ENCODE measurements around the gene GID8. TPM values are rescaled to one million over a fixed set of nuclear protein-coding genes. Genes with fewer than 3 reads are reported as not detected.

The GID8 gene
- total and polyA plus RNA-seq, 2 donors (not counting 1 experiment from before 2014, with no cell fraction given): 12.4 to 47.4 TPM

DNA sequence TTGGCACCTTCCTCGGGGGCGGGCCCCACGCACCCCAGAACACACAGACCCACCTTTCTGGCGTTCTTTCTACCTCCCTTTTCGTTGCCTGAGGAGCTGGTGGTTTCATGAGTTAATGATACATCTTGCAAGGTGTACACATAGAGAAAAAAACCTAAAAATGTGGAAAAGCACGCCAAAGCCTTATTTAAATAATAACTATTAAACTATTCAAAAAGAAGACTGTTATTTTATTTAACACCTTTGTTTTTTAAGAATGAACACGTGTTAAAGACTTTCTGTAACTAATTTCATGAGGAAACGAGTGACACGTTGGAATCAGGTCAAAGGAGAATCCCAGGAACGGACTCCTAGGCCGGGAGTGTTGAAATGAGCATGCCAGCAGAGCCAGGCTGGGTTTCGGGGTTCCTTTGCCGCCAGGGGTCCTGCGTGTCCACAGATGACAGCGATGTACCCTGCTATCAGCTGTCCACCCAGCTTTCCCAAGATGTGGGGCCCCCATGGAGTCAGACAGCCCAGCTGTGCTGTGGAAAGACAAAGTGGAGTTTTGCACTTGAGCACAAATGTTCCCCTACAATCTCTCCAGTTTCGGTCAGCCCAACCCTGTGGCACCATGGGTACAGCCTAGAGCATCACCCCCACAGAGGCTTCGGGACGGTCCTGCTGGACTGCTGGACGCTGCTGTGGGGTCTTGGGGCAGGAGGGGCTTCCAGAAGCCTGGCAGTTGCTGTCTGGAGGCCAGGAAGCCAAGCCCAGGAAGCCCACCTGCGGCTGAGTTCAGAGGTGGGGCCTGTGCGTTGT is 30.6 kb downstream of the GID8 start:
- DNase-seq: no peak
- TF ChIP-seq CTCF (IDR thresholded peaks at IDR 0.05) (no peak), EZH2 (IDR thresholded peaks at IDR 0.05; ENCODE audit: borderline replicate concordance, insufficient read depth, low read depth, low read length, poor library complexity, severe bottlenecking) (no peak)
- no peaks in the 10 kb centered on the region for H3K79me2 ChIP-seq (ENCODE audit: control insufficient read depth, insufficient read depth, low read length)
- H3K36me3 ChIP-seq (replicated peaks in 1 of 2; ENCODE audit: control extremely low read depth in 1 of 2, control insufficient read depth in 1 of 2, extremely low read depth in 1 of 2, insufficient read depth in 2 of 2, low read length in 1 of 2): peaks cover 0 to 19% of the 10 kb centered on the region in 2 experiments
- no peak overlapping the region for H3K4me3 ChIP-seq (ENCODE audit: control extremely low read depth in 1 of 5, extremely low read depth in 1 of 5, insufficient read depth in 1 of 5, low read depth in 2 of 5, low read length in 4 of 5)
- peaks cover 9% of the 10 kb centered on the region for H4K20me1 ChIP-seq (ENCODE audit: control insufficient read depth, insufficient read depth, low read length, poor library complexity, severe bottlenecking)
- H3K27me3 Mint-ChIP-seq: peaks cover 18% of the 10 kb centered on the region
- no peak overlapping the region for H2AFZ ChIP-seq (ENCODE audit: insufficient read depth, low read depth, low read length, poor library complexity, severe bottlenecking)
- 84% methylated on average over 8 of the region's 21 CpGs for WGBS (ENCODE audit: insufficient coverage)
- no peak overlapping the region for H3K27ac Mint-ChIP-seq
- intact Hi-C loops (cut with micrococcal nuclease): no loop called here
- H3K27ac ChIP-seq (ENCODE audit: low read length in 2 of 2): no peak overlapping the region
- peaks cover 0 to 29% (median 13%) of the 10 kb centered on the region in 4 experiments for H3K27me3 ChIP-seq (replicated peaks in 1 of 4; ENCODE audit: control extremely low read depth in 1 of 4, control insufficient read depth in 3 of 4, insufficient read depth in 4 of 4, low read length in 3 of 4)
- CTCF ChIA-PET: interaction anchor here (1.0 to 3.9 kb wide), 5 partner anchors 12 to 40 kb away, joined by 3 to 36 read pairs (median 3); no protein-coding TSS in a partner anchor
- no peaks in the 10 kb centered on the region for H3K9me3 Mint-ChIP-seq (ENCODE audit: insufficient read depth)
- peaks cover 11 to 14% of the 10 kb centered on the region in 2 donors for H3K4me1 ChIP-seq (ENCODE audit: control insufficient read depth in 2 of 2, insufficient read depth in 2 of 2, low read length in 2 of 2)
- no peaks in the 10 kb centered on the region for H3K9me3 ChIP-seq (ENCODE audit: control extremely low read depth in 1 of 3, control insufficient read depth in 2 of 3, insufficient read depth in 1 of 3, low read length in 2 of 3)
- H3K4me1 Mint-ChIP-seq: peaks cover 20% of the 10 kb centered on the region
- no peak overlapping the region for H3K9ac ChIP-seq (ENCODE audit: low read length)
- H3K4me2 ChIP-seq (replicated peaks; ENCODE audit: low read depth, low read length, poor library complexity, severe bottlenecking): no peak overlapping the region
- POLR2A ChIA-PET: no interaction called here
- no peak overlapping the region for H3K4me3 Mint-ChIP-seq
- no peak for ATAC-seq (ENCODE audit: low read depth)

DNA sequence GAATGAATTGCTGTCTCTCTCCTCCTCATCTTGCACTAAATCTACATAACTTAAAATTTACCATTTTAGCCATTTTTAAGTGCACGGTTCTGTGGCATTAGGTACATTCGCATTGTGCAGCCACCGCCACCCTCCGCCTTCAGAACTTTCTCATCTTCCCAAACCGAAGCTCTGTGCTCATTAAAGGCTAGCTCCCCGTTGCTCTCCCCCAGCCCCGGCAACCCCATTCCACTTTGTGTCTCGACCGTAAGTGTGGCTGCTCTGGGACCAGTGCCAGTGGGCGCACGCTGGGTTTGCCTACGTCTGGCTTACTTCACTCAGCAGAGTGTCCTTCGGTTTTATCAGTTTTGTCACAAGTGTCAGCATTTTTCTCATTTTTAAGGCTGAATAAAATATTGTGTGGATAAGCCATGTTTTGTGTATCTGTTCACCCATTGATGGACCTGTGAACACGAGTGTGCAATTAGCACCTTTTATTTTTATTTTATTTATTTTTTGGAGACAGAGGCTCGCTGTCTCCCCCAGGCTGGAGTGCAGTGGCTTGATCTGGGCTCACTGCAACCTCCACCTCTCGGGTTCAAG is 31.3 kb downstream of the GID8 start:
- TF ChIP-seq CTCF (IDR thresholded peaks at IDR 0.05): no peak
- no peak for TF ChIP-seq EZH2 (IDR thresholded peaks at IDR 0.05; ENCODE audit: borderline replicate concordance, insufficient read depth, low read depth, low read length, poor library complexity, severe bottlenecking)
- POLR2A ChIA-PET: no interaction called here
- ATAC-seq (ENCODE audit: low read depth): no peak

More for the DNA sequence above, 31.3 kb downstream of the GID8 start:
- Histone ChIP-seq H3K4me3 (ENCODE audit: control extremely low read depth in 1 of 5, extremely low read depth in 1 of 5, insufficient read depth in 1 of 5, low read depth in 2 of 5, low read length in 4 of 5) (no peak overlapping the region), H4K20me1 (ENCODE audit: control insufficient read depth, insufficient read depth, low read length, poor library complexity, severe bottlenecking) (peaks cover 9% of the 10 kb centered on the region), H3K27ac (ENCODE audit: low read length in 2 of 2) (no peak overlapping the region), H3K4me1 (ENCODE audit: control insufficient read depth in 2 of 2, insufficient read depth in 2 of 2, low read length in 2 of 2) (peaks cover 11 to 18% of the 10 kb centered on the region in 2 donors), H2AFZ (ENCODE audit: insufficient read depth, low read depth, low read length, poor library complexity, severe bottlenecking) (no peak overlapping the region), H3K4me2 (replicated peaks; ENCODE audit: low read depth, low read length, poor library complexity, severe bottlenecking) (no peak overlapping the region), H3K79me2 (ENCODE audit: control insufficient read depth, insufficient read depth, low read length) (no peaks in the 10 kb centered on the region), H3K9me3 (ENCODE audit: control extremely low read depth in 1 of 3, control insufficient read depth in 2 of 3, insufficient read depth in 1 of 3, low read length in 2 of 3) (no peaks in the 10 kb centered on the region), H3K36me3 (replicated peaks in 1 of 2; ENCODE audit: control extremely low read depth in 1 of 2, control insufficient read depth in 1 of 2, extremely low read depth in 1 of 2, insufficient read depth in 2 of 2, low read length in 1 of 2) (peaks cover 0 to 12% of the 10 kb centered on the region in 2 experiments), H3K9ac (ENCODE audit: low read length) (no peak overlapping the region), H3K27me3 (replicated peaks in 1 of 4; ENCODE audit: control extremely low read depth in 1 of 4, control insufficient read depth in 3 of 4, insufficient read depth in 4 of 4, low read length in 3 of 4) (peaks cover 0 to 35% (median 15%) of the 10 kb centered on the region in 4 experiments)
- Mint-ChIP-seq H3K4me3 (no peak overlapping the region), H3K4me1 (peaks cover 21% of the 10 kb centered on the region), H3K27ac (no peak overlapping the region), H3K27me3 (peaks cover 22% of the 10 kb centered on the region), H3K9me3 (ENCODE audit: insufficient read depth) (no peaks in the 10 kb centered on the region)
- 54% methylated on average over 13 of the region's 16 CpGs for WGBS (ENCODE audit: insufficient coverage)
- CTCF ChIA-PET: interaction anchor here (1.0 to 3.9 kb wide), 4 partner anchors 11 to 39 kb away, joined by 3 to 36 read pairs (median 4); no protein-coding TSS in a partner anchor
- intact Hi-C loops (cut with micrococcal nuclease): no loop called here
- DNase-seq: no peak
